ENCODE results near the gene VSTM4. TPM values are rescaled to one million over a fixed set of nuclear protein-coding genes. Genes with fewer than 3 reads are reported as not detected.

The VSTM4 gene
- total and polyA plus RNA-seq, 2 experiments from 2014 or later: 0.21 to 0.66 TPM

DNA sequence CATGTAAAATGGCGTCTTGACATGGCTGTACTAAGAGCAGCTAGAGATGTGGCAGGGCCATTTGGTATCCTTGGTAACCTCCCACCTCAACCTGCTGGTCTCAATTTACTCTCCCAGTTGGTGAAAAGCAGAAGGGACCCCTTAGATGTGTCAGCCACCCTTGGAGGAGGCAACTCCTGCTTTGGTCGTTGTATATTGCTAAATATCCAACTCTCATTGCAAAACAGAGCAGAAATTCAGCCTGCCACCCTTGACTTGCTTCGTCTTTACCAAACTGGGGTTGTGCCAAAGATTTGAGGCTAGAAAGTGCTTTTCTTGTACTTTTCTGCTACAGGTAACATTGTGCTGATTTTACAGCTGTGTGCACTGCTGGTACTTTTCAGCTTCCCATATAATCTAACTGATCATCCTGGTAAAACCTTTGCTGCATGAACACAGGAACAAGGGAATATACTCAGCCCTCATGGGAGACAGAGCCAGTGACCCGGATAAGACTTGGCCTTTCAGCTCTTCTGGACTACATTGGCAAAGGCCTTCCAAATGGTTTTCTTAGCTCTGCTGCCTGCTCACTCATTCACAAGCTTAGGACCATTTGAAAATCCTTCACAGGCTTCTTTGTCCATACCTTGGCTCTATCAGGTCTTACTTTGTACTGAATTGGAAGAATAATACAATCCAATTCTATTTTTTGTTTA, 2.2 kb upstream of the VSTM4 start:
- no peak for TF ChIP-seq EZH2 (IDR thresholded peaks at IDR 0.05; ENCODE audit: low read depth, unreplicated experiment)
- TF ChIP-seq, protein P1, sequence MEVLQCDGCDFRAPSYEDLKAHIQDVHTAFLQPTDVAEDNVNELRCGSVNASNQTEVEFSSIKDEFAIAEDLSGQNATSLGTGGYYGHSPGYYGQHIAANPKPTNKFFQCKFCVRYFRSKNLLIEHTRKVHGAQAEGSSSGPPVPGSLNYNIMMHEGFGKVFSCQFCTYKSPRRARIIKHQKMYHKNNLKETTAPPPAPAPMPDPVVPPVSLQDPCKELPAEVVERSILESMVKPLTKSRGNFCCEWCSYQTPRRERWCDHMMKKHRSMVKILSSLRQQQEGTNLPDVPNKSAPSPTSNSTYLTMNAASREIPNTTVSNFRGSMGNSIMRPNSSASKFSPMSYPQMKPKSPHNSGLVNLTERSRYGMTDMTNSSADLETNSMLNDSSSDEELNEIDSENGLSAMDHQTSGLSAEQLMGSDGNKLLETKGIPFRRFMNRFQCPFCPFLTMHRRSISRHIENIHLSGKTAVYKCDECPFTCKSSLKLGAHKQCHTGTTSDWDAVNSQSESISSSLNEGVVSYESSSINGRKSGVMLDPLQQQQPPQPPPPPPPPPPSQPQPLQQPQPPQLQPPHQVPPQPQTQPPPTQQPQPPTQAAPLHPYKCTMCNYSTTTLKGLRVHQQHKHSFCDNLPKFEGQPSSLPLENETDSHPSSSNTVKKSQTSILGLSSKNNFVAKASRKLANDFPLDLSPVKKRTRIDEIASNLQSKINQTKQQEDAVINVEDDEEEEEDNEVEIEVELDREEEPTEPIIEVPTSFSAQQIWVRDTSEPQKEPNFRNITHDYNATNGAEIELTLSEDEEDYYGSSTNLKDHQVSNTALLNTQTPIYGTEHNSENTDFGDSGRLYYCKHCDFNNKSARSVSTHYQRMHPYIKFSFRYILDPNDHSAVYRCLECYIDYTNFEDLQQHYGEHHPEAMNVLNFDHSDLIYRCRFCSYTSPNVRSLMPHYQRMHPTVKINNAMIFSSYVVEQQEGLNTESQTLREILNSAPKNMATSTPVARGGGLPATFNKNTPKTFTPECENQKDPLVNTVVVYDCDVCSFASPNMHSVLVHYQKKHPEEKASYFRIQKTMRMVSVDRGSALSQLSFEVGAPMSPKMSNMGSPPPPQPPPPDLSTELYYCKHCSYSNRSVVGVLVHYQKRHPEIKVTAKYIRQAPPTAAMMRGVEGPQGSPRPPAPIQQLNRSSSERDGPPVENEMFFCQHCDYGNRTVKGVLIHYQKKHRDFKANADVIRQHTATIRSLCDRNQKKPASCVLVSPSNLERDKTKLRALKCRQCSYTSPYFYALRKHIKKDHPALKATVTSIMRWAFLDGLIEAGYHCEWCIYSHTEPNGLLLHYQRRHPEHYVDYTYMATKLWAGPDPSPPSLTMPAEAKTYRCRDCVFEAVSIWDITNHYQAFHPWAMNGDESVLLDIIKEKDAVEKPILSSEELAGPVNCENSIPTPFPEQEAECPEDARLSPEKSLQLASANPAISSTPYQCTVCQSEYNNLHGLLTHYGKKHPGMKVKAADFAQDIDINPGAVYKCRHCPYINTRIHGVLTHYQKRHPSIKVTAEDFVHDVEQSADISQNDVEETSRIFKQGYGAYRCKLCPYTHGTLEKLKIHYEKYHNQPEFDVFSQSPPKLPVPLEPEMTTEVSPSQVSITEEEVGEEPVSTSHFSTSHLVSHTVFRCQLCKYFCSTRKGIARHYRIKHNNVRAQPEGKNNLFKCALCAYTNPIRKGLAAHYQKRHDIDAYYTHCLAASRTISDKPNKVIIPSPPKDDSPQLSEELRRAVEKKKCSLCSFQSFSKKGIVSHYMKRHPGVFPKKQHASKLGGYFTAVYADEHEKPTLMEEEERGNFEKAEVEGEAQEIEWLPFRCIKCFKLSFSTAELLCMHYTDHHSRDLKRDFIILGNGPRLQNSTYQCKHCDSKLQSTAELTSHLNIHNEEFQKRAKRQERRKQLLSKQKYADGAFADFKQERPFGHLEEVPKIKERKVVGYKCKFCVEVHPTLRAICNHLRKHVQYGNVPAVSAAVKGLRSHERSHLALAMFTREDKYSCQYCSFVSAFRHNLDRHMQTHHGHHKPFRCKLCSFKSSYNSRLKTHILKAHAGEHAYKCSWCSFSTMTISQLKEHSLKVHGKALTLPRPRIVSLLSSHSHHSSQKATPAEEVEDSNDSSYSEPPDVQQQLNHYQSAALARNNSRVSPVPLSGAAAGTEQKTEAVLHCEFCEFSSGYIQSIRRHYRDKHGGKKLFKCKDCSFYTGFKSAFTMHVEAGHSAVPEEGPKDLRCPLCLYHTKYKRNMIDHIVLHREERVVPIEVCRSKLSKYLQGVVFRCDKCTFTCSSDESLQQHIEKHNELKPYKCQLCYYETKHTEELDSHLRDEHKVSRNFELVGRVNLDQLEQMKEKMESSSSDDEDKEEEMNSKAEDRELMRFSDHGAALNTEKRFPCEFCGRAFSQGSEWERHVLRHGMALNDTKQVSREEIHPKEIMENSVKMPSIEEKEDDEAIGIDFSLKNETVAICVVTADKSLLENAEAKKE (CRISPR knock-in tag; IDR thresholded peaks at IDR 0.05): no peak
- TF ChIP-seq NANOG (IDR thresholded peaks at IDR 0.05; ENCODE audit: borderline replicate concordance): no peak
- TF ChIP-seq EZH2phosphoT487 (IDR thresholded peaks at IDR 0.05; ENCODE audit: unreplicated experiment): no peak
- no peak for TF ChIP-seq POLR2AphosphoS5 (IDR thresholded peaks at IDR 0.05; ENCODE audit: low read depth)
- TF ChIP-seq JUNB (IDR thresholded peaks at IDR 0.05; ENCODE audit: unreplicated experiment): no peak
- TF ChIP-seq STAT1 (IDR thresholded peaks at IDR 0.05; ENCODE audit: unreplicated experiment): no peak
- TF ChIP-seq ZNF331 (CRISPR knock-in tag; IDR thresholded peaks at IDR 0.05; ENCODE audit: low read depth): no peak
- TF ChIP-seq, protein P2, sequence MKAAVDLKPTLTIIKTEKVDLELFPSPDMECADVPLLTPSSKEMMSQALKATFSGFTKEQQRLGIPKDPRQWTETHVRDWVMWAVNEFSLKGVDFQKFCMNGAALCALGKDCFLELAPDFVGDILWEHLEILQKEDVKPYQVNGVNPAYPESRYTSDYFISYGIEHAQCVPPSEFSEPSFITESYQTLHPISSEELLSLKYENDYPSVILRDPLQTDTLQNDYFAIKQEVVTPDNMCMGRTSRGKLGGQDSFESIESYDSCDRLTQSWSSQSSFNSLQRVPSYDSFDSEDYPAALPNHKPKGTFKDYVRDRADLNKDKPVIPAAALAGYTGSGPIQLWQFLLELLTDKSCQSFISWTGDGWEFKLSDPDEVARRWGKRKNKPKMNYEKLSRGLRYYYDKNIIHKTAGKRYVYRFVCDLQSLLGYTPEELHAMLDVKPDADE (IDR thresholded peaks at IDR 0.05): no peak
- no peak for TF ChIP-seq ZNF114 (CRISPR knock-in tag; IDR thresholded peaks at IDR 0.05)
- TF ChIP-seq, protein P3, sequence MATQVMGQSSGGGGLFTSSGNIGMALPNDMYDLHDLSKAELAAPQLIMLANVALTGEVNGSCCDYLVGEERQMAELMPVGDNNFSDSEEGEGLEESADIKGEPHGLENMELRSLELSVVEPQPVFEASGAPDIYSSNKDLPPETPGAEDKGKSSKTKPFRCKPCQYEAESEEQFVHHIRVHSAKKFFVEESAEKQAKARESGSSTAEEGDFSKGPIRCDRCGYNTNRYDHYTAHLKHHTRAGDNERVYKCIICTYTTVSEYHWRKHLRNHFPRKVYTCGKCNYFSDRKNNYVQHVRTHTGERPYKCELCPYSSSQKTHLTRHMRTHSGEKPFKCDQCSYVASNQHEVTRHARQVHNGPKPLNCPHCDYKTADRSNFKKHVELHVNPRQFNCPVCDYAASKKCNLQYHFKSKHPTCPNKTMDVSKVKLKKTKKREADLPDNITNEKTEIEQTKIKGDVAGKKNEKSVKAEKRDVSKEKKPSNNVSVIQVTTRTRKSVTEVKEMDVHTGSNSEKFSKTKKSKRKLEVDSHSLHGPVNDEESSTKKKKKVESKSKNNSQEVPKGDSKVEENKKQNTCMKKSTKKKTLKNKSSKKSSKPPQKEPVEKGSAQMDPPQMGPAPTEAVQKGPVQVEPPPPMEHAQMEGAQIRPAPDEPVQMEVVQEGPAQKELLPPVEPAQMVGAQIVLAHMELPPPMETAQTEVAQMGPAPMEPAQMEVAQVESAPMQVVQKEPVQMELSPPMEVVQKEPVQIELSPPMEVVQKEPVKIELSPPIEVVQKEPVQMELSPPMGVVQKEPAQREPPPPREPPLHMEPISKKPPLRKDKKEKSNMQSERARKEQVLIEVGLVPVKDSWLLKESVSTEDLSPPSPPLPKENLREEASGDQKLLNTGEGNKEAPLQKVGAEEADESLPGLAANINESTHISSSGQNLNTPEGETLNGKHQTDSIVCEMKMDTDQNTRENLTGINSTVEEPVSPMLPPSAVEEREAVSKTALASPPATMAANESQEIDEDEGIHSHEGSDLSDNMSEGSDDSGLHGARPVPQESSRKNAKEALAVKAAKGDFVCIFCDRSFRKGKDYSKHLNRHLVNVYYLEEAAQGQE (IDR thresholded peaks at IDR 0.05; ENCODE audit: unreplicated experiment): no peak
- TF ChIP-seq, protein P4, sequence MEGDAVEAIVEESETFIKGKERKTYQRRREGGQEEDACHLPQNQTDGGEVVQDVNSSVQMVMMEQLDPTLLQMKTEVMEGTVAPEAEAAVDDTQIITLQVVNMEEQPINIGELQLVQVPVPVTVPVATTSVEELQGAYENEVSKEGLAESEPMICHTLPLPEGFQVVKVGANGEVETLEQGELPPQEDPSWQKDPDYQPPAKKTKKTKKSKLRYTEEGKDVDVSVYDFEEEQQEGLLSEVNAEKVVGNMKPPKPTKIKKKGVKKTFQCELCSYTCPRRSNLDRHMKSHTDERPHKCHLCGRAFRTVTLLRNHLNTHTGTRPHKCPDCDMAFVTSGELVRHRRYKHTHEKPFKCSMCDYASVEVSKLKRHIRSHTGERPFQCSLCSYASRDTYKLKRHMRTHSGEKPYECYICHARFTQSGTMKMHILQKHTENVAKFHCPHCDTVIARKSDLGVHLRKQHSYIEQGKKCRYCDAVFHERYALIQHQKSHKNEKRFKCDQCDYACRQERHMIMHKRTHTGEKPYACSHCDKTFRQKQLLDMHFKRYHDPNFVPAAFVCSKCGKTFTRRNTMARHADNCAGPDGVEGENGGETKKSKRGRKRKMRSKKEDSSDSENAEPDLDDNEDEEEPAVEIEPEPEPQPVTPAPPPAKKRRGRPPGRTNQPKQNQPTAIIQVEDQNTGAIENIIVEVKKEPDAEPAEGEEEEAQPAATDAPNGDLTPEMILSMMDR (conservative IDR thresholded peaks at IDR 0.05; ENCODE audit: low read depth in 2 of 2): no peak
- TF ChIP-seq CREB1 (CRISPR knock-in tag; IDR thresholded peaks at IDR 0.05; ENCODE audit: low read depth): no peak
- H3F3A ChIP-seq (replicated peaks; ENCODE audit: low read depth): no peaks in the 10 kb centered on the region
- no peaks in the 10 kb centered on the region for H3K9me3 Mint-ChIP-seq
- H3K27ac Mint-ChIP-seq: no peak overlapping the region
- H3K9me2 ChIP-seq (ENCODE audit: insufficient read depth): 0 out of 2 replicates have a peak, but pooled peaks cover 5% of the 10 kb centered on the region
- H3K27me3 ChIP-seq (ENCODE audit: insufficient read depth): peaks cover 11% of the 10 kb centered on the region
- no peak overlapping the region for H3K4me3 ChIP-seq
- H3K4me3 Mint-ChIP-seq: no peak overlapping the region
- no peaks in the 10 kb centered on the region for H3K4me1 ChIP-seq (ENCODE audit: insufficient read depth)
- ATAC-seq (no peak), DNase-seq (ENCODE audit: low spot score) (no peak)
- H3K27ac ChIP-seq (ENCODE audit: low read depth): no peak overlapping the region
- H3K27me3 Mint-ChIP-seq (ENCODE audit: insufficient read depth, low read depth, poor library complexity): peaks cover 10% of the 10 kb centered on the region
- no peak overlapping the region for H3K4me2 ChIP-seq
- H3K4me1 Mint-ChIP-seq: peaks cover 2% of the 10 kb centered on the region; the same call in 1 of the 3 replicates
- H4K20me1 ChIP-seq (replicated peaks; ENCODE audit: insufficient read depth): no peaks in the 10 kb centered on the region
- H3K79me2 ChIP-seq (replicated peaks; ENCODE audit: insufficient read depth): no peaks in the 10 kb centered on the region
- no peak overlapping the region for H2AFZ ChIP-seq
- no peaks in the 10 kb centered on the region for H3K36me3 Mint-ChIP-seq (ENCODE audit: low read depth)
- H3K36me3 ChIP-seq (ENCODE audit: insufficient read depth): no peaks in the 10 kb centered on the region

Data from GM23338 (cell line).